GM12801 (cell line): Measurements from ENCODE around the gene ARHGEF4.

Experiments used
- CTCF ChIP-seq: IDR thresholded peaks from one replicate; pipeline ENCODE4 v1.5.1; 2011; ENCODE audit warnings: control low read depth; ENCODE audit not compliant: insufficient read length; ENCODE audit errors: extremely low read depth

The ARHGEF4 gene

GRCh38 chr2:130836501-130837174 is at the start of gene ARHGEF4:
Gene ARHGEF4, plus strand, starts transcription at chr2:130836914. Its CDS starts 40 bp downstream, at chr2:130836954.
- TF ChIP-seq CTCF: no peak

- TF ChIP-seq CTCF: no peak
Measured at GRCh38 chr2:130787841-130788240, 48.9 kb upstream of the ARHGEF4 start.

DNA sequence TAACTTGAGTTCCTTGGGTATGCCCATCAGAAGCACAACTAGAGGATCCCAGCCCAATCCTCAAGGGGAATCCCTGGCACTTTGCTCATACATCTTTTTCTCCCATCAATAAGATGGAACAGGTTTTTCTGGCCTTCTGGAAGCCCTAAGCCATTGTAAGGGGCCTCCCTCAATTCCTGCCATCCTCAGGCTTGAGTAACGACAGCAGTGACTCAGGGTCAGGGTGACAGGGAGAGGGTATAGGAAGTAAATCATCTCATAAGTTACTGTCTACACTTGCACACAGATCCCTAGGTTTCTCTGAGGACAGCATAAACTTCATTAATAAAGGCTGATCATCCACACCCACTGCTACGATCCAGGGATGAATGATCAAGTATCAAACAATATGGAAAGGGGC is 46.4 kb upstream of the ARHGEF4 start:
- no peak for TF ChIP-seq CTCF

DNA sequence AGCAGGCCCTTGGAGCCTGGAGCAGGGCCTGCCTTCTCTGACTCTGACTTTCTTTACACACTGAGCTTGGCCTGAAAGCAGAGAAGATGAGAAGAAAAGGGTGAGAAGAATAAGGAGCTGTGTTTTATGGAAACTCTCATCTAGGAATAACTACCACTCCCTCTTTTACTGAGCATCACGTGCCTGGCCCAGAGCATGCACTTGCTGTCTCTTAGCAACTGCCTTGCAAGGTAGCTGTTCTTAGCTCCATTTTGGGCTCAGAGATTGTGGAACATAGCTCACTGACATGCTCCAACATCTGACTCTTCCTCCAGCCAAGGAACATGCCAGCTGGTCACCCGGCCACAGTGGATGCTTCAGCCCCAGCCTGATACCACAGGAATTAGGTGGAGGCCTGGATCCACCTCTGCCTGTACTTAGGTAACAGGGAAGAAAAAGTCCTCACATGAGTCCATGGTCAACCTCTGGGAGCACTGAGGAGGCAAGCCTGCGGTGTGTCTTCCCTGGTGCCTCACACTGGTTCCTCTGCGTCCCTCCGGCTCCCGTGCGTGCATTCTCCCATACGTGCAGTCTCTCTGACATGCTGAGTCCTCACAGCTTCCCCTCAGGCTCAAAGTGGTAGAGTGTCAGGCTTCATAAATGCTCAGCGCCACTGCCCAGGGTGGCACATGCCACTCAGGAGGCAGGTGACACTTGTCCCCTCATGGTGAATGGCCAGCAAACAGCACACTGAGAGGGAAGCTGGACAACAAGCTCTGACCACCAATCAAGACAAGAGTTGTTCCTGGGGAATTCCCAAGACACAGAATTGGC is 45.7 kb upstream of the ARHGEF4 start:
- no peak for TF ChIP-seq CTCF

DNA sequence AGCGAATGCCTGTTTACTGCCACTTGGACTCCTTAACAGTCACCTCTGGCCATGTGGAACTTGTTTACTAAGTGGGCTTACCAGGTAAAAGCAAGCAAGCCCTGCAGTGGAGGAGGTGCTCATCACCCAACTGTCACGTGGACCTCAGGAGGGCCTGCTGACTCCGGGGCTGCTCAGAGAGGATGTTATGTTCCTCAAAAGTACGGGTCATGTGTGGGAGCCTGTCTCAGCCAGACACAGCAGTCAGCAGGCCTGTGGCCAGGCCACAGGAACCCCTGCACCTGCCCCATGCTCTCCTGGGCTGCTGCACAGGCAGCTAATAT is 45.1 kb upstream of the ARHGEF4 start:
- no peak for TF ChIP-seq CTCF

GRCh38 chr2:130795431-130795830 is 41.3 kb upstream of the ARHGEF4 start:
- no peak for TF ChIP-seq CTCF

DNA sequence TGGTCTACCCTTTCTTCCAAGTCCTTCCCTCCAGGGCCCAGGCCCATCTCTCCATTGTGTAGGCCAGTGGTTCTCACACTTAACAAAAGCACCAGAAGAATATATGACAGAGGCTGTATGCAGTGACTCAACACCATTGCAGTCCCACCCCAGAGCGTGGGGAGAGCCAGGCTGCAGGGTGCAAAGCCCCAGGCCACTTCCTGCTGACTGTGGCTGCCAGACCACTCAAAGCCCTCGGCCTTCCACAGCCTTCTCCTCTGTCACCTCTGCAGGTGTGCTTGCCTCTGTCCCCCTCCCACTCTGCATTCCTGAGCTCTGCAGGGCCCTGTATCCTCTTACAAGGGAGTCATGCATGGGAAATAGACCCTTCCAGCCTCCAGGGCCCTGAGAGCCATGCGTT is 40.4 kb upstream of the ARHGEF4 start:
- TF ChIP-seq CTCF: no peak
